Neutrophil (primary cell): ENCODE results near the gene DNMBP.
A peak's percentile ranks its signal among the peaks of the same experiment; 100 is the strongest.
"Not testable (repeated sequence)": the region's sequence is repeated elsewhere in the genome, so short reads cannot be mapped to it uniquely, and the experiment has no call there.

Experiments
- H3K27ac ChIP-seq: fragments of 200-600 bp; sonication (generic); 2 replicates; pipeline ENCODE4 v1.5.1; 2016; ENCODE audit warnings: mild to moderate bottlenecking, moderate library complexity
- H3K27me3 ChIP-seq: fragments of 200-600 bp; sonication (generic); 2 replicates; pipeline ENCODE4 v1.6.0; 2016; ENCODE audit warnings: mild to moderate bottlenecking
- H3K36me3 ChIP-seq: fragments of 200-600 bp; sonication (generic); 2 replicates; pipeline ENCODE4 v1.5.1; 2017
- H3K4me1 ChIP-seq, 2 experiments: fragments of 200-600 bp in 1 of 2; sonication (generic) in 1 of 2; 1 replicate in 1 of 2; 2 replicates in 1 of 2; pipeline versions ENCODE4 v1.5.1 to v1.6.1; 2013 to 2016; ENCODE audit warnings: low read depth in 1 of 2, low read length in 1 of 2, mild to moderate bottlenecking in 1 of 2, moderate library complexity in 1 of 2; ENCODE audit not compliant: control insufficient read depth in 1 of 2, insufficient read depth in 1 of 2
- H3K4me3 ChIP-seq, 2 experiments: fragments of 200-600 bp in 1 of 2; sonication (generic) in 1 of 2; 1 replicate in 1 of 2; 2 replicates in 1 of 2; pipeline ENCODE4 v1.5.1; 2013 to 2016; ENCODE audit warnings: low read depth in 1 of 2, low read length in 1 of 2, mild to moderate bottlenecking in 1 of 2, moderate library complexity in 1 of 2
- H3K9me3 ChIP-seq: fragments of 200-600 bp; sonication (generic); 2 replicates; pipeline ENCODE4 v1.5.1; 2016
- CTCF ChIP-seq: fragments of 200-600 bp; sonication (generic); IDR thresholded peaks from 2 replicates; pipeline ENCODE4 v1.5.1; 2016; ENCODE audit warnings: antibody characterized with exemption

Gene DNMBP

GRCh38 chr10:99993701-99994689, 15.8 kb downstream of the DNMBP start:
- peak overlapping the region; percentile 89 for H3K27ac ChIP-seq
- peaks cover 26 to 28% of the 10 kb centered on the region in 2 experiments for H3K4me1 ChIP-seq
- H3K4me3 ChIP-seq, result peak overlapping the region; percentile 9 to 28
- H3K27me3 ChIP-seq, result no peaks in the 10 kb centered on the region
- peaks cover 3% of the 10 kb centered on the region for H3K36me3 ChIP-seq
- TF ChIP-seq CTCF, result no peak
- H3K9me3 ChIP-seq, result no peaks in the 10 kb centered on the region

- H3K36me3 ChIP-seq, H3K27me3 ChIP-seq, H3K9me3 ChIP-seq, H3K27ac ChIP-seq, H3K4me3 ChIP-seq: not testable (repeated sequence)
- peaks cover 24 to 26% of the 10 kb centered on the region in 2 experiments for H3K4me1 ChIP-seq
These were observed 24.1 kb downstream of the DNMBP start for GRCh38 chr10:99985637-99986036.

- no peaks in the 10 kb centered on the region for H3K9me3 ChIP-seq
- H3K36me3 ChIP-seq, result peaks cover 5% of the 10 kb centered on the region
- peak overlapping the region; percentile 71 for H3K27ac ChIP-seq
- TF ChIP-seq CTCF, result no peak
- H3K4me3 ChIP-seq, result no peak overlapping the region
- peaks cover 24 to 26% of the 10 kb centered on the region in 2 experiments for H3K4me1 ChIP-seq
- no peaks in the 10 kb centered on the region for H3K27me3 ChIP-seq
These were observed 25.3 kb downstream of the DNMBP start for GRCh38 chr10:99984211-99985034.

GRCh38 chr10:99983280-99983988, 26.3 kb downstream of the DNMBP start:
- H3K9me3 ChIP-seq, result no peaks in the 10 kb centered on the region
- H3K4me1 ChIP-seq, result peaks cover 24 to 26% of the 10 kb centered on the region in 2 experiments
- H3K27ac ChIP-seq, result peak overlapping the region; percentile 71
- no peak for TF ChIP-seq CTCF
- H3K36me3 ChIP-seq, result no peaks in the 10 kb centered on the region
- no peaks in the 10 kb centered on the region for H3K27me3 ChIP-seq
- no peak overlapping the region for H3K4me3 ChIP-seq

- peaks cover 24 to 26% of the 10 kb centered on the region in 2 experiments for H3K4me1 ChIP-seq
- no peak for TF ChIP-seq CTCF
- H3K27me3 ChIP-seq, result no peaks in the 10 kb centered on the region
- no peak overlapping the region for H3K4me3 ChIP-seq
- H3K9me3 ChIP-seq, result no peaks in the 10 kb centered on the region
- H3K36me3 ChIP-seq, result no peaks in the 10 kb centered on the region
- peak overlapping the region; percentile 71 for H3K27ac ChIP-seq
These were observed 27.0 kb downstream of the DNMBP start for GRCh38 chr10:99982728-99983127.
